HG02943 (cell line): Measurements from ENCODE around the gene GOLGA1.
"Not testable (repeated sequence)": the region's sequence is repeated elsewhere in the genome, so short reads cannot be mapped to it uniquely, and the experiment has no call there.

Experiments used
- ATAC-seq: cut with Tn5 transposase; IDR thresholded peaks from one replicate; pipeline ENCODE4 v1.9.1; 2021; ENCODE audit warnings: mild to moderate bottlenecking, low read depth, moderate library complexity; ENCODE audit not compliant: unreplicated experiment

Gene GOLGA1, protein sequence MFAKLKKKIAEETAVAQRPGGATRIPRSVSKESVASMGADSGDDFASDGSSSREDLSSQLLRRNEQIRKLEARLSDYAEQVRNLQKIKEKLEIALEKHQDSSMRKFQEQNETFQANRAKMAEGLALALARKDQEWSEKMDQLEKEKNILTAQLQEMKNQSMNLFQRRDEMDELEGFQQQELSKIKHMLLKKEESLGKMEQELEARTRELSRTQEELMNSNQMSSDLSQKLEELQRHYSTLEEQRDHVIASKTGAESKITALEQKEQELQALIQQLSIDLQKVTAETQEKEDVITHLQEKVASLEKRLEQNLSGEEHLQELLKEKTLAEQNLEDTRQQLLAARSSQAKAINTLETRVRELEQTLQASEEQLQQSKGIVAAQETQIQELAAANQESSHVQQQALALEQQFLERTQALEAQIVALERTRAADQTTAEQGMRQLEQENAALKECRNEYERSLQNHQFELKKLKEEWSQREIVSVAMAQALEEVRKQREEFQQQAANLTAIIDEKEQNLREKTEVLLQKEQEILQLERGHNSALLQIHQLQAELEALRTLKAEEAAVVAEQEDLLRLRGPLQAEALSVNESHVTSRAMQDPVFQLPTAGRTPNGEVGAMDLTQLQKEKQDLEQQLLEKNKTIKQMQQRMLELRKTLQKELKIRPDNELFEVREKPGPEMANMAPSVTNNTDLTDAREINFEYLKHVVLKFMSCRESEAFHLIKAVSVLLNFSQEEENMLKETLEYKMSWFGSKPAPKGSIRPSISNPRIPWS

DNA sequence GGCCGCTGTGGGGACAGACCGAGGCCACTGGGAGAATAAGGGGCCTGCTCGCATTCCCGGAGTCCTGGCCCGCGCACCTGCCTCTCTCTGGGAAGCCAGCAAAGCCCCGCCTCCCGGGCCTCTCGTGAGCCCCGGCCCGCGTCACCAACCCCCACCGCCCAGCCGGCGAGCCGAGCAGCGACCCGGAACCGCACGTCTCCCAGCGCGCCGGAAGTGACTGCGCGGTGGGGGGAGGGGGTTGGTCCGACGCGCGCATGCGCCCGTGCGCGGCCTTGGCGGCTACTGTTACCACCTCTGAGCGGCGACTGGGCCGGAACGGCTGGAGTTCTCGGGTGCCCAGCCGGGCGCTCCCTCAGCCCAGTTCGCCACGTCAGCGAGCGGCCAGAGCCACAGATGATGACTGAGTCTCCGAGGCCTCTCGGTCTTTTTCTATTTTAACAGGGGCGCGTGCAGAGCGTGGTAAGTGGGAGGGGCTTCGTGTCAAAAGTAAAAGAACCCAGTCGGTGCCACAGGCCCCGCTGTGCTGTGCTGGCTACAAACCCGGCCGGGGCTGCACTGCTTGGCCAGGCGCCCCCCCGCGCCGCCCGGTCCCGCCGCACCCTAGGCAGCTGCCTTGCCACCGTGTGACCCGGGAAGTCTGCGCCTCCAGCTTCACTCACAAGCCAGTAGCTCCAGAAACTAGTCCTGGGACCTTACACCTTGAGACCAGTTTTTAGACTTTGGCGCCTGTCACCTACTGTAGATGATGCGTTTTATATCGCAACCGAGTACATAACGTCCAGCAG lies at the start of gene GOLGA1:
TSS of gene GOLGA1 (minus strand) at position 190 of the 785 bp plus-strand sequence. CDS start 2,372 bp downstream, outside the sequence.
- ATAC-seq: peak; percentile 69

DNA sequence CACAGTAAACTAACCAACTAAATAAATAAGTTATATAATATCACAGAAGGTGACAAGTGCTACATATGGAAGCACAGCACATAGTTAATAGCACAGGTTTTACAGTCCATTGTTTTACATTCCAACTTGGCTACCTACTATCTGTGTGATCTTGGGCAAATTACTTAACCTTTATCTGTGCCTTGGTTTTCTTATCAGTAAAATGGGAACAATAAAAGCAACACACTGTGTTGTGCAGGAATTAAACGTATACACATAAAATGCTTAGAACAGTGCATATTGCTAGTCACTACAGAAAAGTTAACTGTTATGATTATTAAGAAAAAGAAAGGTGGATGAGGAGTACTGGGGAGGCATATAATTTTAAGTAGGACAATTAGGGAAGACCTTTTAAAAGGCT lies 42.8 kb upstream of the GOLGA1 start:
- ATAC-seq: no peak

DNA sequence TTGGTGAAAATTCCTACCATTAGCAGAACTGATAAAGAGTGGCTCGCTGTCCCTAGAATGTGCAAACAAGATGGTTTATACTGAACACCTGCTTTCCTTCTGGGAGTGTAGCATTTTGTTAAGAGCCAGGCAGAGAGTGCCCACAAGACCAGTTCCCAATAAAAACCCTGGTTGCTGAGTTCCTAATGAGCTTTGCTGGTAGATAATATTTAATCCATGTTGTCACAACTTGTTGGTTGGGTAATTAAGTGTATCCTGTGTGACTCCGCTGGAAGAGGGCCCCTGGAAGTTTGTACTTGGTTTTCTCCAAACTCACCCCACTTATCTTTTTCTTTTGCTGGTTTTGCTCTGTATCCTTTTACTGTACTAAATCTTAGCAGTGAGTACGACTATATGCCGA lies 39.5 kb upstream of the GOLGA1 start:
- no peak for ATAC-seq

DNA sequence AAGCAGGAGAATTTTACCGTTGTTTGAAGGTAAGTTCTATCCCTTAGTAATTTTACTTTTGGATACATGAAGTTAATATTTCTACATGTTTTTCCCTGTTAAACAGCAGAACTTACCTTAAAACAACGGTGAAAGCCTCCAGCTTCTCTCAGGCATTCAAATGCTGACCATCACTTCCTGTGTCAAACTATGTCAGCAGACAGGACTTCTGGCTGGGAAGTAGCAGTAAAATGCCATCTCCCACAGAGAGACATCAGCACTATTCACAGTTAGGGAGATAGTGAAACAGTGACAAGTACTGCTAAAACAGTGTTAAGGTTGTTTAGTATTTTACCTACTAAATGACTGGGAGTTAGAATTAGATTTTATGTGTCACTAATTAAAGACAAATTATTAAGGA lies 34.2 kb upstream of the GOLGA1 start:
- no peak for ATAC-seq

DNA sequence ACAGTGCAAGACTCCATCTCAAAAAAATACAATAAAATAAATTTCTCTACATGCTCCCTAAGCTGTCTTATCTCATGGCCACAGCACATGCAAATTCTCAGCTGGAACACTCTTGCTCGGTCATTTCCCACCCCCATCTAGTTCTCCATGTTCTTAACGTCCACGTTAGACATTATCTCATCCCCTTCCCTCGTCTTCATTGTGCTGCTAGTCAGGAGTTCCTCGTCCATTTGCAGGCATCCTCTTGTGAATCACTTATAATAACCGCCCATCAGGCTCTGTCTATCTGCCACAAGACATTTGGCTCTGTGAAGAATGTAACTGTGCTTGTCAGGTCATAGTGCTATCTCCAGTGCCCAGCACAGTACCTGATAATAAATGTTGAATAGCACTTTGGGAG lies 32.9 kb upstream of the GOLGA1 start:
- ATAC-seq: no peak

DNA sequence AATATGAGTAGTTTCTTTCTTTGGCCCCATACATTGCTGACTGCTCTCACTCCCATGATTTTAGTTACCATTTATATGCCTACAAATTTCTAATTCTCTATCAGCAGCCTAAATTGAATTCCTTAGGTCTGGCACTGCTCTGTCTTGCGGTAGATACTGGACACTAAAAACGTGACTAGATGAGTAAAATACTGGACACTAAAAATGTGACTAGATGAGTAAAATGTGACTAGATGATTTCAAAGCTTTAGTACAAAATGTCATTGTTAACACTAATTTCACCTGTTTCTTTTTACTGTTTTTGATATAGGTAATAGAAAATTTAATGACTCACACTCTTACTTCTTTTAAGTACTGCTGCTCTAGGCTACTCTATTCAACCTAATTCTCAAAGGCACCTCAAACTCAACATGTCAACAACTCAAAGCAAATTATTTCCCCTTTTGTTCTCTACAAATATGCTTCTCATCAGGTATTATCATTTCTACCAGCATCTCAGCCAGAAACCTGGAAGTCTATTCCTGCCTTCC lies 31.4 kb upstream of the GOLGA1 start:
- no peak for ATAC-seq

DNA sequence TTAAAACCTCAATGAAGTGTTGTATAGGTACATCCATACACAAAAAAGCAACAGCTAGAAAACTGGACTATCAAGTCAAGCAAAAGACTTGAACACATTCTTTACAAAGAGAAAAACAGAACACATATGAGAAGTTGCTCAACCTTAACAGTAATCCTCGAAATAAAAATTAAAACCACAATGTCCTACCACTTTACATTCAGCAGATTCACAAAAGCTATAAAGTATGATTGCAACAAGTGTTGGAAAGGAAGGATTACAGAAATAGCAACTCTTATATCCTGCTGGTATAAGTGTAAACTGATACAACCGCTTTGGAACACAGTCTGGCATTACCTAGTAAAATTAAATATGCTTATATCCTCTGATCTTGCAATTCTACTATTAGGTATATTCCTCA lies 28.5 kb upstream of the GOLGA1 start:
- no peak for ATAC-seq

DNA sequence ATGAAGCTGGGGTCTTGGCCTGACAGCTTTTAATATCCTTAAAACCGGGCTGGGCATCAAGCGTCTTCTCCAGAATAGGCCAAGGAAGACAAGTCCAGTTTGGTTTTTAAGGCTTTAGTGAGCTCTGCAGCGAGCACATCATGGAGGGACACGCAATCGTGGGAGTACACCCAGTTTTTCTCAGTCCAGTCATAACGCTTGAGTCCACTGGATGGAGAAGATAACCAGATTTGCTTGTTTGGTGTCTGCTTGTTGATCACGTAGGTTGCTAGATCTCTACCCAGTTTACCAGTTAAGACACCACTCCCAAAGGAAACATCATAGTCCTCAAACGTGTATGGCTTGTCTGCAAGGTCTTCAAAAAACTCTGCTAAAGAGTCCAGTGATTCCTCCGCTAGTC lies 27.4 kb upstream of the GOLGA1 start:
- ATAC-seq: no peak

DNA sequence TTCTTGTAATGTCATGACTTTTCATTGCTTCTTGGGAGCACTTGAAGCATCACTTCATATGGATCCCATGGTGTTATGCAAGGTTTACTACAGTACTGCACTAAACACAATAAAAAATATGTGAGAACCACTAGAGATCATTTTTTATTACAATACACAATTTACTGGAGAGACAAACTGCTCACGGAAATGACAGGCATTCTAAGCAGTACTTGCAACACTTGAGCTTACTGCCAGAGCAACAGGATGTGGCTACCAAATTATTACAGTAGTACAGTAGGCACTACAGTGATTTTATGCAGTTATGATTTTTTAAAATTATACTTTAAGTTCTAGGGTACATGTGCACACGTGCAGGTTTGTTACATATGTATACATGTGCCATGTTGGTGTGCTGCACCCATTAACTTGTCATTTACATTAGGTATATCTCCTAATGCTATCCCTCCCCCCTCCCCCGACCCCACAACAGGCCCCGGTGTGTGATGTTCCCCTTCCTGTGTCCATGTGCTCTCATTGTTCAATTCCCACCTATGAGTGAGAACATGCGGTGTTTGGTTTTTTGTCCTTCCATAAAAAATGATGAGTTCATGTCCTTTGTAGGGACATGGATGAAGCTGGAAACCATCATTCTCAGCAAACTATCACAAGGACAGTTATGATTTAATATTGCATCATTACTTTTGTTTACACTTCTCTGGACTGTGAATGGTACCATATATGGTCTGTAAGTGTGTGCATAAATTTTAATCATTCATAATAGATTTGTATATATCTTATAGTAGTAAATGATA lies 25.1 kb upstream of the GOLGA1 start:
- ATAC-seq: not testable (repeated sequence)

DNA sequence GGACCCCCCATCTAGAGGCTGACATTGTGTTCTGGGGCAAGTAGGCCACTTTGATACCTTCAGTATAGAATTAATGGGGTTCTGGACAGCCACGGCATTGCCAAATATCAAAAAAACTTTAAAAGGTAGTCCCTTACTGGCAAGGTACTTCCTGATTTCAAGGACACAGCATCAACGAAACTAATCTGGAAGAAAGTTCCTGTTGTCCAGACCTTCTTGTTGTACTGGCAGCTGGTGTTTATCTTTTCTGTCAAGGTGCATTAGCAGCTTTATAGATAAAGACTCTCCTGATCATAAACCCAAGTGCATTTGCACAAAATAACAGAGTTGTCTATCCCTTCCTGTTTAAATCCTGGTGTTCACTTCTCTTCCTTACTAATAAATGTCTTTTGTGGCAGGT lies 23.7 kb upstream of the GOLGA1 start:
- ATAC-seq: no peak

DNA sequence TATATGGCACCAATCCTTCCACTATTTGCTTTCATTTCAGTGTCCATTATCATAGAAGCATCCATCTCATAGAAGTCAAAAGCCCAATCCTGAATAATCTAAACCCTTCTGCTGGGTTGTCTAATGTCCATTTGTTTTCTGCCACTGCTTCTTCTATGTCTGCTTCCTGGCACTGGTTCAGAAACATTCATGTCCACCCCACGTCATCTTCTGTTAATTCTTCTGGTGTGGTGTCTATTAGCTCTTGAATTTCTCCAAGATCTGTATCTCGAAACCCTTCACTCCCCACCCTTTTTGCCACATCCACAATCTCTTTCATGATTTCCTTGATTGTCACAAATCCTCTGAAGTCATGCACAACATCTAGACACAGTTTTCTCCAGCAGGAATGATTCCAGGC lies 23.2 kb upstream of the GOLGA1 start:
- ATAC-seq: no peak

DNA sequence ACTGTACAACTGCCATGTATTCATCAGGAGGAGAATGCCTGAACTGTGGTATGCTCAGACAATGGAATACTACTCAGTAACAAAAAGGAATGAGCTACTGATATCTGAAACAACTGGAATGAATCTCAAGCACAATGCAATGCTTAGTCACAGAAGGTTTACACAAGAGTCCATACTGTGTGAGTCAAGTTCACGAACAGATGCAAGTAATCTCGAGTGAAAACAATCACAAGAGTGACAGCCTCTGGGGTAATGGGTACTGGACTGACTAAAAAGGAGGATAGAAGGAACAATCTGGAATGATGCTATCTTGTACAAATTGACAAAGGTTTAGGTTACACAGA lies 19.5 kb upstream of the GOLGA1 start:
- no peak for ATAC-seq

DNA sequence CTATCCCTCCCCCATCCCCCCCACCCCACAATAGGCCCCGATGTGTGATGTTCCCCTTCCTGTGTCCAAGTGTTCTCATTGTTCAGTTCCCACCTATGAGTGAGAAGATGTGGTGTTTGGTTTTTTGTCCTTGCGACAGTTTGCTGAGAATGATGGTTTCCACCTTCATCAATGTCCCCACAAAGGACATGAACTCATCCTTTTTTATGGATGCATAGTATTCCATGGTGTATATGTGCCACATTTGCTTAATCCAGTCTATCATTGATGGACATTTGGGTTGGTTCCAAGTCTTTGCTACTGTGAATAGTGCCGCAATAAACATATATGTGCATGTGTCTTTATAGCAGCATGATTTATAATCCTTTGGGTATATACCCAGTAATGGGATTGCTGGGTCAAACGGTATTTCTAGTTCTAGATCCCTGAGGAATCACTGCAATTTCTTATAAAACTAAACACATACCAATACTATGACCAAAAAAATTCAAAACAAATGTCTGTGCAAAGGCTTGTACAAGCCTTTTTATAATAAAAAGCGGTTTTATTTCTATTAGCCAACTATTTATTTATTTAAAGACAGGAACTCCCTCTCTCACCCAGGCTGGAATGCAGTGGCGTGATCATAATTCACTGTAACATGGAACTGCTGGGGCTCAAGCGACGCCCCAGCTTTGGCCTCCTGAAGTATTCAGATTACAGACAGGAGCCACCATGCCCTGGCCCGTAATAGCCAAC lies 19.0 kb upstream of the GOLGA1 start:
- ATAC-seq: not testable (repeated sequence)

DNA sequence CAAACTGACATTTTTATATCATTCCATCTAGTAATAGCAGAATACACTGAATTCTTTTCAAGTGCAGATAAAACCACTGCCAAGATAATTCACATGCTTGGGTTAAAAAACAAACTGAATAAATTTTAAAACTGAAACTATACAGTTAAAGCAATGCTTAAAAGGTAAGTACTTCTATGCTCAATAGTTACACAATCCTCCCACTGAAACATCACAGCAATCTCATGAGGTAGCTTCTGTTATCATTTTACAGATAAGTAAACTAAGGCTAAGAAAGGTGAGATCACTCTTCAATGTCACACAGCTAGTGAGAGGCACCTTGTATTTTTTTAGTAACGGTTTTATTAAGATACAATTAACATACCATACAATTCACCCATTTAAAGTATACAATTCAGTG lies 13.4 kb upstream of the GOLGA1 start:
- ATAC-seq: no peak

DNA sequence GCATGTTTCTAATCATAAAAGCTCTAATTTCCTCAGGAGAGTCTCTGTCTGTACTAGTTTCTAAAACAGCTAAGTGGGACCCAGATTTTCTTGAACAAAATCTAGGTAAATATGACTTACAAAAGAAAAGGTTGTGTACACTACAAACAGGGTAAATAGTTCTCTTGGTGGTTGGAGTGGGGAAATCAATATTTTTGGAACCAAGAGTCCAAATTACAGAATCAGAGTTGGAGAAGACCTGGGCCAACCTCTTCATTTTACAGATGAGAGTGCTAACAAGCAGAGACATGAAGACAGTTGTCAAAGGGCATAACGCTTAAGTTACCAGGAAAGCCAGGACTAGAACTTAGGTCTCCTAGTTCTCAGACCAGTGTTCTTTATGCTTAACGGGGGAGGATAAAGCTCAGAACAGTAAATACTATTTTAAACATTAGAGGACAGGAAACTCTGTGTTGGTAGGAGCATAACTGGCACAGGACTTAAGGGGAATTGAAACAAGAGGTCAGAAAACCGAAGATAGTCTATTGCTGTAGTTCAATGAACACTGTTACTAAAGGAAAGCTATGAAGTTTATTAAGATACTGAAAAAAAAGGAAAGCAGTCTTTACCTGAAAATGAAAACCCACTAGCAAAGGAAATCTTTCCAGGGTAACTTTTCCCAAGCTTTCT lies 9.3 kb upstream of the GOLGA1 start:
- ATAC-seq: no peak

DNA sequence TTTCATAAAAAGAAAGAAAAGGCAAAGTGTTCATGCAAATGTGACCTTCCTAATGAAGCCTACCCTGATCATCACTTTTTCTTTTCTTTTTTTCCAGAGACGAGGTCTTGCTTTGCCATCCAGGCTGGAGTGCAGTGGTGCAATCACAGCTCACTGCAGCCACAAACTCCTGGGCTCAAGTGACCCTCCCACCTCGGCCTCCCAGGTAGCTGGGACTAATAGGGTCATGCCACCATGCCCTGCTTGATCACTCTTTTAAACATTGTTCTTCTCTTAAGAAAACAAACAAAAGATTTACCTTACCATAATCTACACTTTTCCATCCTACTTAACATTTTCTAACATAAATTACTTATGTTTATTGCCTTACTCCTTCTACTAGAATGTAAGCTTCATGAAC lies 8.5 kb upstream of the GOLGA1 start:
- no peak for ATAC-seq

DNA sequence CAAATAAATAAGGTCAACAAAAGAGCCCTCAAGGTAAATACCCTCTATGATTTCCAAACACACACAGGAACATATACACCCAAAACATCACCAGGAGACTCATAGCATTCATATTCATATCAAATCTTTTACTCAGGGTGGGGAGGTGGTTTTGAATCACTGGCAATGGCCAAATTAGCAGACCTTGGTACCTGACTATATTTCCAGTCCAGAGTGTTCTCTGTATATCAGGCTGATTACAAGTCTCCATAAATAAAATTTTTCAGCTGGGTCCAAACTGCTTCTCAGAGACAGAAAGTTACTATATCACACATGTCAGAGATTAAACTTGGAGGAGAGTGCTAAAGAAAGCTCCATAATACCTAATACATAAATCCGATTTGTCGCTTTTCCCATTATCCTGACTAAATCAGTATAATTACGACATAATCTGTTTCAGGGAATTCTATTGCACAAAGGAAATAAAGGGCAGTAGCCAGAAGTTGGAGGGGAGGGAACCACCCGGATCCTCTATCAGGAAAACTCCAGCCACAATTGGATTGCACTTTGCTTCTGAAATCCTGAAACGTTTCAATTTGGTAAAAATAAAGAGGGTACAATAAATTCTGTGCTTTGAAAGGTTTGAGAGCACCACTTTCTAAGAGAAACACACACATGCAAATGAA lies 7.0 kb upstream of the GOLGA1 start:
- no peak for ATAC-seq

DNA sequence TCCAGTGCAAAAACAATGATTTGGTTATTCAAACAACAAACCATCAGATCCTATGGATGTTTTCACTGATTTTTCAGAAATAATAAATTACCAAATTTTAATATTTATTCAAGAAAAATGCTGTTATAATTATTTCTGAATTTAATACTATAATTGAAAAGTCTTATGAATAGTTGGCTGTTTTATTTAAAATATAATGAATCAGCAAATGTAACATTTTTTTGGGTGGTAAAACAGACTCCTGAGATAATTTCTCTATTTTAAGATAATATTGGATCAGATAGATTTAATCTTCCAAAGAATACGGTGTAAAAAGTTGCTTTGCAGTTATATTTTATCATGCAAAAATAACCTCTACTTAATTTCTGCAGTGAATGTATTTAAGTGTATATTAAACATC lies 5.3 kb upstream of the GOLGA1 start:
- ATAC-seq: no peak
